SK-N-SH (cell line): Measurements from ENCODE around the gene PRL. TPM values are rescaled to one million over a fixed set of nuclear protein-coding genes. Genes with fewer than 3 reads are reported as not detected.

Experiments used
- CTCF ChIA-PET: fragments of 300-600, 350-600 bp; formaldehyde crosslinking; extraction: SDS; loops from one replicate; lab custom pipeline; 2021; lab: Yijun Ruan, JAX
- POLR2A ChIA-PET: fragments of 350-600 bp; sonication (Branson Sonifier 250); formaldehyde crosslinking; extraction: SDS; loops from one replicate; lab custom pipeline; 2020; ENCODE audit warnings: antibody characterized with exemption, inconsistent platforms; lab: Yijun Ruan, JAX
- DNase-seq: peaks from one replicate; pipeline ENCODE4 v3.0.0; 2012
- H2AFZ ChIP-seq: fragments of 200-600 bp; sonication (generic); 2 replicates; pipeline ENCODE4 v1.8.1; 2016; ENCODE audit warnings: antibody characterized with exemption, mild to moderate bottlenecking, low read depth
- H3F3A ChIP-seq: fragments of 200-600 bp; sonication (generic); replicated peaks from 2 replicates; pipeline ENCODE3; 2016; ENCODE audit warnings: antibody characterized with exemption, mild to moderate bottlenecking; ENCODE audit not compliant: insufficient read depth
- H3K27ac ChIP-seq, 2 experiments: fragments of 200-500 bp in 1 of 2; fragments of 200-600 bp in 1 of 2; sonication (Bioruptor generic) in 1 of 2; sonication (generic), shearing (Covaris generic) in 1 of 2; 2 replicates each; pipeline versions ENCODE4 v1.5.1 to v1.6.1; 2014 to 2016; ENCODE audit warnings: low read depth in 2 of 2, inconsistent platforms in 1 of 2, low read length in 1 of 2, mild to moderate bottlenecking in 1 of 2, mixed read lengths in 1 of 2
- H3K27me3 ChIP-seq: fragments of 200-600 bp; sonication (generic), shearing (Covaris generic); 2 replicates; pipeline ENCODE4 v1.6.1; 2016; ENCODE audit warnings: mixed run types; ENCODE audit not compliant: insufficient read depth
- H3K36me3 ChIP-seq, 2 experiments: fragments of 200-500 bp in 1 of 2; fragments of 200-600 bp in 1 of 2; sonication (Bioruptor generic) in 1 of 2; sonication (generic) in 1 of 2; replicated peaks in 1 of 2; 2 replicates each; pipeline versions ENCODE3 to v1.5.1; 2014 to 2016; ENCODE audit warnings: low read length in 1 of 2, mild to moderate bottlenecking in 1 of 2; ENCODE audit not compliant: insufficient read depth in 2 of 2, control insufficient read depth in 1 of 2
- H3K4me1 ChIP-seq, 2 experiments: fragments of 200-500 bp in 1 of 2; fragments of 200-600 bp in 1 of 2; sonication (Bioruptor generic) in 1 of 2; sonication (generic), shearing (Covaris generic) in 1 of 2; 2 replicates each; pipeline versions ENCODE4 v1.5.1 to v1.6.1; 2014 to 2016; ENCODE audit warnings: low read depth in 1 of 2, low read length in 1 of 2, mixed run types in 1 of 2; ENCODE audit not compliant: insufficient read depth in 2 of 2, control insufficient read depth in 1 of 2
- H3K4me2 ChIP-seq: fragments of 200-600 bp; sonication (generic), shearing (Covaris generic); 2 replicates; pipeline ENCODE4 v1.6.1; 2017; ENCODE audit warnings: mixed run types
- H3K4me3 ChIP-seq, 2 experiments: fragments of 200-500 bp in 1 of 2; fragments of 200-600 bp in 1 of 2; sonication (Bioruptor generic) in 1 of 2; sonication (generic), shearing (Covaris generic) in 1 of 2; 2 replicates each; pipeline versions ENCODE4 v1.5.1 to v1.8.1; 2014 to 2016; ENCODE audit warnings: low read depth in 2 of 2, inconsistent platforms in 1 of 2, low read length in 1 of 2, mild to moderate bottlenecking in 1 of 2, mixed read lengths in 1 of 2, moderate library complexity in 1 of 2
- H3K79me2 ChIP-seq: fragments of 200-600 bp; sonication (generic); 2 replicates; pipeline ENCODE4 v1.8.1; 2017; ENCODE audit warnings: mild to moderate bottlenecking; ENCODE audit not compliant: insufficient read depth
- H3K9ac ChIP-seq: fragments of 200-600 bp; sonication (generic); 2 replicates; pipeline ENCODE4 v1.6.1; 2017; ENCODE audit warnings: mixed run types
- H3K9me2 ChIP-seq: fragments of 200-600 bp; sonication (generic); 2 replicates; pipeline ENCODE4 v1.6.1; 2017; ENCODE audit warnings: mixed run types
- H3K9me3 ChIP-seq: fragments of 200-600 bp; sonication (generic); 2 replicates; pipeline ENCODE4 v1.6.1; 2017; ENCODE audit warnings: mixed run types, mild to moderate bottlenecking, moderate library complexity
- H4K20me1 ChIP-seq: fragments of 200-600 bp; sonication (generic); 2 replicates; pipeline ENCODE4 v1.6.1; 2017; ENCODE audit warnings: mild to moderate bottlenecking, mixed run types; ENCODE audit not compliant: insufficient read depth
- CTCF ChIP-seq: fragments of 200-600 bp; sonication (generic); IDR thresholded peaks from 2 replicates; pipeline ENCODE4 v1.6.1; 2017; ENCODE audit warnings: antibody characterized with exemption, mild to moderate bottlenecking, moderate library complexity
- ELF1 ChIP-seq: IDR thresholded peaks from 2 replicates; pipeline ENCODE4 v1.4.0; 2012
- EZH2phosphoT487 ChIP-seq: fragments of 200-600 bp; sonication (generic); IDR thresholded peaks from 2 replicates; pipeline ENCODE4 v1.6.1; 2017; ENCODE audit warnings: low read depth, mixed run types, mild to moderate bottlenecking, antibody characterized with exemption, moderate library complexity, borderline replicate concordance
- FOSL2 ChIP-seq: IDR thresholded peaks from 2 replicates; pipeline ENCODE4 v1.4.0; 2012; ENCODE audit warnings: low read depth, mild to moderate bottlenecking, moderate library complexity, borderline replicate concordance
- FOXJ3 ChIP-seq: sonication (generic); formaldehyde crosslinking; IDR thresholded peaks from 2 replicates; pipeline ENCODE4 v1.5.1; 2020; ENCODE audit warnings: mild to moderate bottlenecking, missing genetic modification reagents
- FOXM1 ChIP-seq: IDR thresholded peaks from 2 replicates; pipeline ENCODE4 v1.4.0; 2012; ENCODE audit warnings: low read depth, mild to moderate bottlenecking
- GABPA ChIP-seq: IDR thresholded peaks from 2 replicates; pipeline ENCODE4 v1.4.0; 2012; ENCODE audit warnings: low read depth, mild to moderate bottlenecking
- JUND ChIP-seq: IDR thresholded peaks from 2 replicates; pipeline ENCODE4 v1.4.0; 2012
- MXI1 ChIP-seq: IDR thresholded peaks from 2 replicates; pipeline ENCODE4 v1.6.1; 2012; ENCODE audit warnings: mild to moderate bottlenecking, low read depth, low read length, improper control_type of control experiment
- NRF1 ChIP-seq: IDR thresholded peaks from 2 replicates; pipeline ENCODE4 v1.6.1; 2012; ENCODE audit warnings: low read depth, mild to moderate bottlenecking, low read length
- POLR2AphosphoS5 ChIP-seq: IDR thresholded peaks from 2 replicates; pipeline ENCODE4 v1.6.1; 2012; ENCODE audit warnings: low read depth, low read length
- RCOR1 ChIP-seq: fragments of 150-350 bp; IDR thresholded peaks from 2 replicates; pipeline ENCODE4 v1.6.1; 2017; ENCODE audit warnings: antibody characterized with exemption, low read length
- REST ChIP-seq: IDR thresholded peaks from 2 replicates; pipeline ENCODE4 v1.6.1; 2012; ENCODE audit warnings: mild to moderate bottlenecking, low read depth, low read length, moderate library complexity
- RFX5 ChIP-seq: IDR thresholded peaks from 2 replicates; pipeline ENCODE4 v1.6.1; 2012; ENCODE audit warnings: mild to moderate bottlenecking, improper control_type of control experiment, low read length
- RXRA ChIP-seq: IDR thresholded peaks from 2 replicates; pipeline ENCODE4 v1.4.0; 2012; ENCODE audit warnings: low read depth, mild to moderate bottlenecking, borderline replicate concordance
- TAF1 ChIP-seq: IDR thresholded peaks from 2 replicates; pipeline ENCODE4 v1.6.1; 2012; ENCODE audit warnings: low read depth, mild to moderate bottlenecking, low read length, moderate library complexity, borderline replicate concordance
- TCF12 ChIP-seq: IDR thresholded peaks from 2 replicates; pipeline ENCODE4 v1.4.0; 2012
- USF1 ChIP-seq: IDR thresholded peaks from 2 replicates; pipeline ENCODE4 v1.4.0; 2012; ENCODE audit warnings: low read depth, borderline replicate concordance
- WGBS: methylation state at CpG from one replicate; pipeline ENCODE4 v1.1.6; 2017; ENCODE audit warnings: low lambda C conversion rate; 5-methylcytosine and 5-hydroxymethylcytosine counted together
- polyA plus RNA-seq, 3 experiments: library from polyadenylated mRNA; depleted of rRNA; stranded (reverse); fragments of >200 nt; gene quantifications; 2 replicates each; pipeline ENCODE4 v1.2.3, GENCODE V29; 2012

The PRL gene
- polyA plus RNA-seq, 1 of the 3 experiments (the other 2 are of a cell fraction): not detected

GRCh38 chr6:22322103-22323030 is 25.5 kb upstream of the PRL start:
- no peaks in the 10 kb centered on the region for H3F3A ChIP-seq
- no peak overlapping the region for H2AFZ ChIP-seq
- no peak overlapping the region for H3K4me2 ChIP-seq
- no peak for DNase-seq
- H3K9me2 ChIP-seq: no peaks in the 10 kb centered on the region
- POLR2A ChIA-PET: no interaction called here
- no peaks in the 10 kb centered on the region for H3K36me3 ChIP-seq
- no peaks in the 10 kb centered on the region for H3K79me2 ChIP-seq
- no peak overlapping the region for H3K4me3 ChIP-seq
- no peaks in the 10 kb centered on the region for H3K27me3 ChIP-seq
- H3K9ac ChIP-seq: no peak overlapping the region
- H4K20me1 ChIP-seq: no peaks in the 10 kb centered on the region
- peaks cover 5 to 21% of the 10 kb centered on the region in 2 experiments; a peak in 3 of 4 replicates for H3K4me1 ChIP-seq
- WGBS: 88% methylated on average over 7 of the region's 7 CpGs
- no peak overlapping the region for H3K27ac ChIP-seq
- TF ChIP-seq USF1: no peak
- no peak for TF ChIP-seq ELF1
- TF ChIP-seq TAF1: no peak
- TF ChIP-seq FOSL2: no peak
- no peak for TF ChIP-seq MXI1
- no peak for TF ChIP-seq GABPA
- no peak for TF ChIP-seq FOXM1
- no peak for TF ChIP-seq RCOR1
- TF ChIP-seq CTCF: no peak
- TF ChIP-seq RFX5: no peak
- TF ChIP-seq NRF1: no peak
- TF ChIP-seq FOXJ3 (CRISPR knock-in tag): no peak
- CTCF ChIA-PET: interaction anchor here (1.3 kb wide), 1 partner anchor 416 kb away, joined by 3 read pairs; no protein-coding TSS in a partner anchor
- no peaks in the 10 kb centered on the region for H3K9me3 ChIP-seq

GRCh38 chr6:22320750-22321149 is 23.9 kb upstream of the PRL start:
- H3K9me3 ChIP-seq: no peaks in the 10 kb centered on the region
- TF ChIP-seq CTCF (no peak), RCOR1 (no peak), FOSL2 (peak; percentile 80), RXRA (peak; percentile 91), TCF12 (peak; percentile 68), POLR2AphosphoS5 (no peak), EZH2phosphoT487 (no peak), JUND (peak; percentile 77), FOXJ3 (CRISPR knock-in tag) (no peak), REST (peak; percentile 37; the same call in 1 of the 2 replicates)

More at GRCh38 chr6:22320750-22321149, 23.9 kb upstream of the PRL start:
- Histone ChIP-seq H3K9me2 (no peaks in the 10 kb centered on the region), H3K9ac (no peak overlapping the region; the same call in 1 of the 2 replicates), H3K4me1 (peaks cover 5 to 9% of the 10 kb centered on the region in 2 experiments; a peak in 3 of 4 replicates), H3K27ac (peak overlapping the region in 1 of 2 experiments; percentile 51; a peak in 2 of 4 replicates), H3K4me3 (no peak overlapping the region), H3K4me2 (no peak overlapping the region), H3K27me3 (no peaks in the 10 kb centered on the region), H3K79me2 (no peaks in the 10 kb centered on the region), H4K20me1 (no peaks in the 10 kb centered on the region), H3F3A (no peaks in the 10 kb centered on the region), H2AFZ (0 out of 2 replicates have a peak overlapping the region, but pooled peaks have one; percentile 39), H3K36me3 (no peaks in the 10 kb centered on the region)
- ChIA-PET POLR2A (no interaction called here), CTCF (no interaction called here)
- WGBS: 8% methylated on average over 1 of the region's 1 CpG
- no peak for DNase-seq
